ENCODE results near the gene GNA14.

DNA sequence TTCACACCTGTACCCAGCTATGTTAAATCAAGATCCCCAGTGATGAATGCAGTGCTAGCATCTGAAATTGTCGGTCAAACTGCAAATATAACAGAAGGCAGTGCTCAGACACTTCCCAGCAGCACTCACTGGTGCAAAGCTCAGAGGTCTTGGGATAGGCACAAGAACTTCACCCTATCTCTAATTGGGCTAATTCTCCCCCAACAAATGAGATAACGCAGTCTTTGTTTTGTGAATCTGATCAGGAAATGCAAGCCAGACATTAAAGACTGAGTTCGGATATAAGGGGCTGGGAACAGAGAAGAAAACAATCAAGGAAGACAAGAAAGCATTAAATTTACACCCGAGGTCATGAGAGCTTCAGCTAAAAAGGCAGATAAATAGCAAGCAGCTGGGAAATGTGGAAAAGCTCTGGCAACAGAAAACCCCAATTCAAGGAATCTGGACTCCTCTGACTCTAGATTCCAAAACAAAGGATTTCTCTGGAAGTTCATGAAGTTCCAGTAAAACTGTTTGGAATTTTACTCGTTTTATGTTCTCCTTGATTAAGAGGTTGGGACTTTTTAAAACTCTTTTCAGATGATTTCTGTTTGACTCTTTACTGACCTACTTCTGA lies 65.1 kb downstream of the GNA14 start:
- TF ChIP-seq HDAC2 (IDR thresholded peaks at IDR 0.05; ENCODE audit: borderline replicate concordance in 1 of 2, low read depth in 2 of 2, low read length in 2 of 2) = no peak
- TF ChIP-seq, protein P1, sequence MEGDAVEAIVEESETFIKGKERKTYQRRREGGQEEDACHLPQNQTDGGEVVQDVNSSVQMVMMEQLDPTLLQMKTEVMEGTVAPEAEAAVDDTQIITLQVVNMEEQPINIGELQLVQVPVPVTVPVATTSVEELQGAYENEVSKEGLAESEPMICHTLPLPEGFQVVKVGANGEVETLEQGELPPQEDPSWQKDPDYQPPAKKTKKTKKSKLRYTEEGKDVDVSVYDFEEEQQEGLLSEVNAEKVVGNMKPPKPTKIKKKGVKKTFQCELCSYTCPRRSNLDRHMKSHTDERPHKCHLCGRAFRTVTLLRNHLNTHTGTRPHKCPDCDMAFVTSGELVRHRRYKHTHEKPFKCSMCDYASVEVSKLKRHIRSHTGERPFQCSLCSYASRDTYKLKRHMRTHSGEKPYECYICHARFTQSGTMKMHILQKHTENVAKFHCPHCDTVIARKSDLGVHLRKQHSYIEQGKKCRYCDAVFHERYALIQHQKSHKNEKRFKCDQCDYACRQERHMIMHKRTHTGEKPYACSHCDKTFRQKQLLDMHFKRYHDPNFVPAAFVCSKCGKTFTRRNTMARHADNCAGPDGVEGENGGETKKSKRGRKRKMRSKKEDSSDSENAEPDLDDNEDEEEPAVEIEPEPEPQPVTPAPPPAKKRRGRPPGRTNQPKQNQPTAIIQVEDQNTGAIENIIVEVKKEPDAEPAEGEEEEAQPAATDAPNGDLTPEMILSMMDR (IDR thresholded peaks at IDR 0.05; ENCODE audit: control extremely low read depth in 1 of 3, insufficient read depth in 1 of 3, low read depth in 1 of 3, low read length in 3 of 3) = no peak
- TF ChIP-seq, protein P2, sequence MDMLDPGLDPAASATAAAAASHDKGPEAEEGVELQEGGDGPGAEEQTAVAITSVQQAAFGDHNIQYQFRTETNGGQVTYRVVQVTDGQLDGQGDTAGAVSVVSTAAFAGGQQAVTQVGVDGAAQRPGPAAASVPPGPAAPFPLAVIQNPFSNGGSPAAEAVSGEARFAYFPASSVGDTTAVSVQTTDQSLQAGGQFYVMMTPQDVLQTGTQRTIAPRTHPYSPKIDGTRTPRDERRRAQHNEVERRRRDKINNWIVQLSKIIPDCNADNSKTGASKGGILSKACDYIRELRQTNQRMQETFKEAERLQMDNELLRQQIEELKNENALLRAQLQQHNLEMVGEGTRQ (IDR thresholded peaks at IDR 0.05; ENCODE audit: low read length) = no peak
- TF ChIP-seq JUND (IDR thresholded peaks at IDR 0.05; ENCODE audit: low read length) = no peak

Data from H1 (cell line).